SK-N-DZ (cell line): ENCODE measurements around the gene NRARP. TPM values are rescaled to one million over a fixed set of nuclear protein-coding genes. Genes with fewer than 3 reads are reported as not detected.
"Not testable (repeated sequence)": the region's sequence is repeated elsewhere in the genome, so short reads cannot be mapped to it uniquely, and the experiment has no call there.

Experiments used
- DNase-seq: peaks from one replicate; pipeline ENCODE4 v3.0.0-alpha.2; 2015; ENCODE audit warnings: low spot score
- polyA plus RNA-seq, 2 experiments: library from polyadenylated mRNA; depleted of rRNA; stranded (reverse); fragments of >200 nt; gene quantifications; 2 replicates each; pipeline ENCODE4 v1.2.3, GENCODE V29; 2014

The NRARP gene
- 15.4 and 15.5 TPM in 2 replicates for polyA plus RNA-seq (2014; cell fraction: cytosol; rRNA removed)
- polyA plus RNA-seq (2014; cell fraction: nucleus; rRNA removed), result 10.1 and 13.2 TPM in 2 replicates

GRCh38 chr9:137302118-137302448, at the start of gene NRARP:
Gene NRARP, minus strand, starts transcription at chr9:137302271. Its CDS starts 343 bp downstream, at chr9:137301928.
- peak; percentile 82 for DNase-seq

- DNase-seq, result no peak
These were observed 48.9 kb upstream of the NRARP start for GRCh38 chr9:137350696-137351584.

GRCh38 chr9:137349471-137350033, 47.5 kb upstream of the NRARP start:
- no peak for DNase-seq

GRCh38 chr9:137348769-137349470, 46.8 kb upstream of the NRARP start:
- DNase-seq, result no peak

GRCh38 chr9:137347928-137348327, 45.9 kb upstream of the NRARP start:
- no peak for DNase-seq

- DNase-seq, result no peak
These were observed 40.4 kb upstream of the NRARP start for GRCh38 chr9:137342482-137342881.

- no peak for DNase-seq
These were observed 39.2 kb upstream of the NRARP start for GRCh38 chr9:137341227-137341626.

- not testable (repeated sequence) for DNase-seq
These were observed 37.9 kb upstream of the NRARP start for GRCh38 chr9:137339908-137340462.

- no peak for DNase-seq
These were observed 37.2 kb upstream of the NRARP start for GRCh38 chr9:137339045-137339907.

GRCh38 chr9:137336735-137337134, 34.7 kb upstream of the NRARP start:
- no peak for DNase-seq

- no peak for DNase-seq
These were observed 31.1 kb upstream of the NRARP start for GRCh38 chr9:137333016-137333671.

GRCh38 chr9:137331929-137332328, 29.9 kb upstream of the NRARP start:
- DNase-seq, result no peak

- DNase-seq, result no peak
These were observed 28.6 kb upstream of the NRARP start for GRCh38 chr9:137330689-137331088.

- DNase-seq, result not testable (repeated sequence)
These were observed 27.5 kb upstream of the NRARP start for GRCh38 chr9:137329590-137329989.

- not testable (repeated sequence) for DNase-seq
These were observed 25.8 kb upstream of the NRARP start for GRCh38 chr9:137327641-137328550.

GRCh38 chr9:137326445-137327065, 24.5 kb upstream of the NRARP start:
- DNase-seq, result no peak

- no peak for DNase-seq
These were observed 23.7 kb upstream of the NRARP start for GRCh38 chr9:137325799-137326198.

- DNase-seq, result no peak
These were observed 23.1 kb upstream of the NRARP start for GRCh38 chr9:137325124-137325523.
